ENCODE data around the gene UBAP1.
A peak's percentile ranks its signal among the peaks of the same experiment; 100 is the strongest.
"Not testable (repeated sequence)": the region's sequence is repeated elsewhere in the genome, so short reads cannot be mapped to it uniquely, and the experiment has no call there.

Gene UBAP1

DNA sequence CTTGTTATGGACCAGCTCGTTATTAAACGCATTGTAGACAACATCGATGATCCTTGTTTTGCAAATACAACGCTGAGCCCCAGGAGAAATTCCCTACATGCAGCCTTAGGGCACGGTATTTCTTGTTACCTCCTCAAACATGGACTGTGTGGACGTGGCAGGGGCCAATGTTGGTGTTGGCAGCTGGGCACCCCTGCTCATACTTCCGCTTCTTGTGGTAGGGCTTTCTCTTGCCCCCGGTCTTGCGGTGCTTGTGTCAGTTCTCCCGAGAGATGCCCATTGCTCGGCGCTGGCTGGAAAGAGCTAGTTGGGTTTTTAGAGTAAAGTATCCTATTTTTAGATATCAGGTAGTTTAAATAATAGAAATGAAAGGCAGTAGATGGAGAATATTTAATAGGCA, 45.5 kb downstream of the UBAP1 start:
- no peak for DNase-seq (ENCODE audit: low read depth in 3 of 3)

DNA sequence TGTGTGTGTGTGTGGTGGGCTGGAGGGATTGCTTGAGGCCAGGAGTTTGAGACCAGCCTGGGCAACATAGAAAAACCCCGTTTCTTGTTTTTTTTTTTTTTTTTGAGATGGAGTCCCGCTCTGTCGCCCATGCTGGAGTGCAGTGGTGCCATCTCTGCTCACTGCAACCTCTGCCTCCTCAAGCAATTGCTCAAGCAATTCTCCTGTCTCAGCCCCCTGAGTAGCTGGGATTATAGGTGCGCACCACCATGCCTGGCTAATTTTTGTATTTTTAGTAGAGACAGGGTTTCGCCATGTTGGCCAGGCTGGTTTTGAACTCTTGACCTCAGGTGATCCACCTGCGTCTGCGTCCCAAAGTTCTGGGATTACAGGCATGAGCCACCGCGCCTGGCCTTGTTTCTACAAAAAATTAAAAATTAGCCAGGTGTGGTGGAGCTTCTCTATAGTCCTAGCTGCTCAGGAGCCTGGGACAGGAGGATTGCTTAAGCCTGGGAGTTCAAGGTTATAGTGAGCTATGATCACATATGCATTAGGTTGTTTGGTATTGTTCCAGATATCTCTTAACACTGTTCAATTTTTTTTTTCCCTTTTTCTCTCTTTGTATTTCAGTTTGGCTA, 47.4 kb downstream of the UBAP1 start:
- not testable (repeated sequence) for DNase-seq (ENCODE audit: low read depth in 3 of 3)

DNA sequence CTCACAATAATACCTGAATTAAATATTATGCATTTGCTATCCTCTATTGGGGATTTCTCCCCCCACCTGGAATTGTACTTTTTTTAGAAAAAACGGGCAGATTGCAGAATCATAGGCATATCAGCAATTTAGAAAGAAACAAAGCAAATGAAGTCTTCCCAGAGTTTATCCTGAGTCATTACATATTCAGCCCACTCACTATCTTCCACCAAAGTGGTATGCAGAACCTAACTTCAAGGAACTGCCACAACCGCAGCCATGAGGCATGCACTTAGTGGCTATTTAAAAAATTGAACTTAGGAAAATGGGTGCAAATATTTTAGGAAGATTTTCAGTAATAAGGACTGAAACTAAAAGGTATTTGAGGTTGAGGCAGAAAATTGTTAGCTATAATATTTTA, 48.6 kb downstream of the UBAP1 start:
- DNase-seq (ENCODE audit: low read depth in 3 of 3), result no peak

DNA sequence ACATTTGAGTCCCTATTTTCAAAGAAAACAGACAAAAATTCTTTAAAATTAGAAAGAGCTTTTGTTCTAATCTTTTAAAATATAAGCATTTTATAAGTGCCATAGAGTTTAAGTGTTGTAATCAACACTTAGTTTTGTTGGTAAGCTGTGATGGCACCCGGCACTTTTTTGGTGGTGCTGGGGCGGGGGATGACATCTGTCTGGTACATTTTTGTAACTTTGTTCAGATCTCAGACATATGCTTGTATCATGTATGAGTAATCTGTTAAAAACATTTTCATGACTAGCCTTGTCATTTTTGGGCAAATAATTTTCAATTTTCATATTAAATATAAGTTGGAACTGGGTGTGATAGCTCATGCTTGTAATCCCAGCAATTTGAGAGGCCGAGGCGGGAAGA, 51.7 kb downstream of the UBAP1 start:
- no peak for DNase-seq (ENCODE audit: low read depth in 3 of 3)

DNA sequence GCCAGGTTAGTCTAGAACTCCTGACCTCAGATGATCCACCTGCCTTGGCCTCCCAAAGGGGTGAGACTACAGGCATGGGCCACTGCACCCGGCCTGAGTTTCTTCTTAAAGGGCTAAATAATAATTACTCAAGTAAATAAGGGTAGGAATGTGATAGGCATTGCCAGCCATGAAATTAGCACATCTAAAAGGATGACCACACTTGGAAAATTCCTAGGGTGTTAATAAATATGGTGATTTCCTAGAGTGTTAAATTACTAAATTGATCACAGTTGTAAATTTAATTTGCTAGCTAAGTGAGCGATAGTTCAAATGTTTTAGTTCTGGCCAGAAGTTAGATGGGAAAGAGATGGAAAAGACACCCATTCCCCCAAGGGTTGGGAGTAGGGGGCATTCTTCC, 53.4 kb downstream of the UBAP1 start:
- no peak for DNase-seq (ENCODE audit: low read depth in 3 of 3)

DNA sequence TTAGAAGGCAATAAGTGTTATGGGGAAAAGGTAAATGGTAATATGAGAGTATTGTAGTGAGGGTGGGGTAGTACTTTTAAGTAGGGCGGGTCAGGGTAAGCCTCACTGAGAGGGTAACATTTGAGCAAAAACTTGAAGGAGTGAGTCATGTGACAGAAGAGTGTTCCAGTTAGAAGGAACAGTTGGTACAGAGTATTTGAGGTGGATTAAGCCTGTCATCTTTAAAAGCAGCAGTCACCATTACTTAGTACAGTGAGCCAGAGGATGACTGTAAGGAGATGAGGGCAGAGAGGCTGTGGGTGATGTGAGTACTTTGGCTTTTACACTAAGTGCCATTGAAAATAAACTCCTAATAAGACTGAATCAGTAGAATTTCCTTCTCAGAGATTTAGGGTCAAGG, 54.8 kb downstream of the UBAP1 start:
- DNase-seq (ENCODE audit: low read depth in 3 of 3), result no peak

DNA sequence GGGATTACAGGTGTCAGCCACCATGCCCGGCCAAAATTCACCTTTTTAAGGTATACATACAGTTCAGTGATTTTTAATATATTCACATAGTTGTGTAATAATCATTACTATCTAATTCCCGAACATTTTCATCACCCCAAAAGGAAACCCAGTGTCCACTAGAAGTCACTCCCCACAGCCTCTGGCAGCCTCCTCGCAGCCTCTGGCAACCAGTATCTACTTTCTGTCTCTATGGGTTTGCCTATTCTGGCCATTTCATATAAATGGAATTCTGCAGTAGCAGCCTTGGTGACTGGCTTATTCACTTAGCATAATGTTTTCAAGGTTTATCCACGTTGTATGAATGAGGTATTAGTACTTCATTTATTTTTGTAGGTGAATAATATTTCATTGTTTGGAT, 59.0 kb downstream of the UBAP1 start:
- DNase-seq (ENCODE audit: low read depth in 3 of 3), result no peak

DNA sequence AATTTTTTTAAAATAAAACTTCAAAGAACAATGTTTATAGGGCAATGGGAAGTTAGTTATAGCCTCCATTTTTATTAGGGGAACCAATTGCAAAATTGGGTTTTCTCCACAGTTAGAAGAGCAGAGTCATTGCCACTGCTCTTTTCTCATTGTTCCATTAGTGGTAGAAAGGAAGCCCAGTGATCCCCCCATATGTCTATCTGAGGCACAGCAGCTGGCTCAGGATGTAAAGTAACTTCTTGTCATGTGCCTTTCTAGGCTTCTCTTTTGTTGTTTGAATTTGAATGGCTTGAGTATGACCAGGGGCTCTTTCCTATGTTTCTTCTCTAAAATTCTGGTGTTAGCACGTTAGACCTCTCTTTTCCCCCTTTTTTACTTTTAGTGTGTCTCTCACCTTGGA, 61.2 kb downstream of the UBAP1 start:
- DNase-seq (ENCODE audit: low read depth in 3 of 3), result no peak

DNA sequence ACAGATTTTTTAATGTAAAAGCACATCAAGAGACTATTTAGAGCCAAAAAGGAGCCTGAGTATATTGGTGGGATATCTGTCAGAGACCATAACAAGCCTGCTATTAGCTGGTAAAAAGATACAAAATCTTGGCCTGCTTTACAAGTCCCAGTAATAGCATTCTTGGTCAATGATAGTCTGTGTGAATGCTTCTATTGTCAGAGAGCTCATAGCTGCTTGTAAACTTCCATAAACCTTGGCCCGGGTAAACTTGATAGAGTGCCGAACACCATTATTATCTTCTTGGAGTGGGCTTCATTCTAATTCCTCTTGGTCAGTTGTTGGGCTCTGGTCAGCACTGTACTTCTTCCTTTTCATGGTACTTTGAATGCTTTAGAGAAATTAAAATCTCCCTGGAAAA, 64.0 kb downstream of the UBAP1 start:
- DNase-seq (ENCODE audit: low read depth in 3 of 3), result no peak

DNA sequence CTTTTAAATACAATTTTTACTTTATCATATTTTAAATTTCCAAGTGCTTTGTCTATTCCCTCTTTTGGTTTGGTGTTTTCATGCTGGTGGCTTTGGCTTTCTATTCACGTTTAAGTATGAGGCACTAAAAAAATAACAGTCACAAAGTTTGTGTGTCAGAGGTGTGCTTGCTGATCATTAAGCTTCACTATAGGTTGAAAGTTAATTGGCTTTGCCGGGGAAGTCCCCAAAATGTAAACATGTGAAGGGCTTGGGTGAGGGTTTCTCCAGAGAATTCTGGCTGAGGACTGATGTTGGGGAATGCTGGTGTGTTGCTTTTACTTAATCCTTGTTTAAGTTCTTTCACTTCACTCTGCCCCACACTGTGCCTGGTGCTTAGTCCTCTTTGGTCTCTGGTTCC, 66.4 kb downstream of the UBAP1 start:
- not testable (repeated sequence) for DNase-seq (ENCODE audit: low read depth in 3 of 3)

DNA sequence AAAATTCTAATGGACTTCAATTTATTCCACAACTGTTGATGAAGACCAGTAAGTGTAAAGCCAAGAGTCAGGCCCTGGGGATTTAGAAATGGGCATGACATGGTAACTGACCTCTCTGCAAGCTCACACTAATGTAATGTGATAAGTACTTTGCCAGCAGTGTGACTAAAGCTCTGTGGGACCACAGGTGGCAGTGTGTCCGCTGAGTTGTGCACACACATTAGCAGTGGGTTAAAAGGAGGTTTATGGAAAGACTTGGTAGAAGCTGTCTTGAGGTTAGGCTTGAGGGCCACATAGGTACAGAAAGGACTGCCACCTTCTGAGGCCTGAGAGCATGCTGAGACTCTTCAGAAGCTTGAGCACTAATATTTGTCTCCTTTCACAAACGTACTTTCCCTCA, 67.6 kb downstream of the UBAP1 start:
- DNase-seq (ENCODE audit: low read depth in 3 of 3), result no peak

DNA sequence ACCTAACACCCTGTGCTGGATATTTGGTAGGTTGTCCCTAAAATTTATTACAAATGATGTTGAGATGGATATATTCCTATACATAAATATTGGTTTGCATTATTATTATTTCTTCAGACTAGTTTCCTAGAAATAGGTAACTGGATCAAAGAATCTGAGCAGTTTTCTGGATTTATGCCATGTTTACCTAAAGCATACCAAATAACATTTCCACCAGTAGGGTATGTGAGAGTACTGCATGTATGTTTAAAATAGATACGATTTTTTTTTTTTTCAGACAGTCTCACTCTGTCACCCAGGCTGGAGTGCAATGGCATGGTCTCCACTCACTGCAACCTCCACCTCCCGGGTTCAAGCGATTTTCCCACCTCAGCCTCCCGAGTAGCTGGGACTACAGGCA, 68.9 kb downstream of the UBAP1 start:
- DNase-seq (ENCODE audit: low read depth in 3 of 3), result not testable (repeated sequence)

DNA sequence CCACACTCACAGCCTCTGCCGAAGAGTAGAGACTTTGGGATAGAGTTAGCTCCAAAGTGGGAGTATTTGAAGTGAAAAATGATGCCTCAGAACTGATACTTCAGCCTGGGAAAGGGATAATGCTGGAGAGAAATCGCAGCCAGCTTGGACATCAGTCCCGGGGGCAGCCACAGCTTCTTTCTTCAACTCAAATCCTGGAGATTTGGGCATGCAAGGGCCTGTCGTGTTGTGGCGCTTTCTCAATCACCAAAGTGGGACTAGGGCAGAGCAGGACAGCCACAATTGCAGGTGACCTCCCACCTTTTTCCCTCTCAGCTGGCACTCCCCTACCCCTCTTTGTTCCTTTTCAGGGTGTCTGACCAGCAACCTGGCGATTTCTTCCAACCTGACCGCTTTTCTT, 70.4 kb downstream of the UBAP1 start:
- no peak for DNase-seq (ENCODE audit: low read depth in 3 of 3)

DNA sequence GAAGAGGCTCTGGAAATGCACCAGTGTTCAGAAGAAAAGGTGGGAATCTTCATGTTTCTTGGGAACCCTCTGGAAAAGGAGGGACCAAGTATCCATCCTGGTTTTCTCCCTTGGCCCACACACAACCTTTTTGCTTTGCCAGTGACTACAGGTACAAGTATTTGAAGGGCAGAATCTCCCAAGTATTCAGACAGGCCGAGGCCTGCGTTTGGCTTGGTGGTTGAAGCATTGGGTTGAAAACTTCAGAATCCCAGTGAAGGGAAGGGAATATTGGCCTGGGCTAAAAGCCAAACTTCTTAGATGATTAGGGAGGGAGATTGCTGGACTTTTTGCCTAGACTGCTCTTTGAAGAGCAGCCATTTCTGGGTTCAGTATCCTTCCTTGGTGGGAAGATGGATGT, 71.9 kb downstream of the UBAP1 start:
- no peak for DNase-seq (ENCODE audit: low read depth in 3 of 3)

DNA sequence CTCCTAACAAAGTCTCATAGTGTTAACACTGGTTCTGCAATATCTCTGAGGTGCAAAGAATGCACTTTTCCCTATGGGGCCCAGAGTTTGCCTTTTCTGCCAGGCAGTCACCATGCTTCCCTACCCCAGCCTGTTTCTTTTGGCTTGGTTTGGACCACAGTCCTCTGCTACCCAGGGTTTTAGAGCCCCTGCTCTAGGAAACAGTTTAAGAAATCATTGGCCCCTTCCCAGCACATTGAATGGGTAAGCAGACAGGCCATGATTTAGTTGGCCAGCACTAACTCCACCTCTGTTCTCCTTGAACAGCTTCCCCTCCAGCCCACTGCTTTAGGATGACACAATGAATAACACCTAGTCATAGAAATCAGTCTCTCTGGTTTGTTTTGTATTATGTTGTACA, 73.2 kb downstream of the UBAP1 start:
- no peak for DNase-seq (ENCODE audit: low read depth in 3 of 3)

DNA sequence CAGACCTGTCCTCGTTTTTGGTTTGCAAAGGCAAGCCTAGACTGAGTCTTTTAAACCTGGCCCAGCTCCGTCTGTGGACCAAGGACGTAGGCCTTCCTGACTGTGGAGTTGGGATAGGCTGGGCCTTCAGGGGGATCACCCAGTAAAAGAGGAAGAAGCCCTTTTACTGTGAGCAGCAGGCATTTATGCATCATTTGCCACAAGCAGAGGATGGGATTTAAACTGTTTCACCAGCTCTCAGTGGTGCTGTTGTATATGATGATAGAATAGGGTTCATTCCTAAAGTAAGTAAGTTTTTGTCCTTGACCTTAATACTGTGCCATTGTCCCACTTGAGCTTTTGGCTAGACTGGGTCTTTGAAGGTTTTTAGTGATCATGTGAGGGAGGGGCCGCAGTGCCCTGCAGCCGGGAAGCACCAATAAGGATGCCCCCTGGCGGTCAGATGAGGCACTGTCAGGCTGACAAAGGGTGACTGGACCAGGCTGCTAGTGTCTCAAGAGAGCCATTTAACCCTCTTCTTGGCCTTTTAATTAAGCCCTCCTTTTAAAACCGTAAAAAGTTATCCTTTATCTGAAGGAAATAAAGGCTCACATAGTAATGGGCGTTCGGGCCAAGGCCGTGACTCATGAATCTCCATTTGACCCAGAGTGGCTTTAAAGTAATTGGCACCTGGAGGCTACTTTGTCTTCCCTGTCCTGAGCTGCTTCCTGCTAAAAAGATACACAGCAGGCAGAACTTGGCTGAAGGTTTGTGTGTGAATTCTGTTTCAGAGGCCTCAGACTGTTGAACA, 74.0 kb downstream of the UBAP1 start:
- peak; percentile 9 to 35 (median 23) for DNase-seq (ENCODE audit: low read depth in 3 of 3)

DNA sequence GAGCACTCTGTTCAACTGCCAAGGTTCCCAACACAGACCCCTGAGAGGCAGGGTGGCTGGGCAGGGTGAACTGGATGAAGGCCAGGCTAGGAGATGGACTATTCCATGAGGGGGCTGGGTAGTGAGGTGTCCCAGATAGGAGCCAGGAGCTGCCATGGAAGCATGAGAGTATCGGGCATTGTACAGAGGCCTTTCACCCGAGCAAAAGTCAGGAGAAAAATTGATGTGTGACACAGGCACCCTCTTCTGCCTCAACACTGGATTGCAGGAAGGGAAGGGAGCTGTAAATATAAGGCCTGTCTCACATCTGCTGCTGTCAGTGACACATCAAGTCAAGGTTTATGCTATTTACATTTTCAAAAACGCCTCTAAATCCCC, 74.6 kb downstream of the UBAP1 start:
- no peak for DNase-seq (ENCODE audit: low read depth in 3 of 3)

DNA sequence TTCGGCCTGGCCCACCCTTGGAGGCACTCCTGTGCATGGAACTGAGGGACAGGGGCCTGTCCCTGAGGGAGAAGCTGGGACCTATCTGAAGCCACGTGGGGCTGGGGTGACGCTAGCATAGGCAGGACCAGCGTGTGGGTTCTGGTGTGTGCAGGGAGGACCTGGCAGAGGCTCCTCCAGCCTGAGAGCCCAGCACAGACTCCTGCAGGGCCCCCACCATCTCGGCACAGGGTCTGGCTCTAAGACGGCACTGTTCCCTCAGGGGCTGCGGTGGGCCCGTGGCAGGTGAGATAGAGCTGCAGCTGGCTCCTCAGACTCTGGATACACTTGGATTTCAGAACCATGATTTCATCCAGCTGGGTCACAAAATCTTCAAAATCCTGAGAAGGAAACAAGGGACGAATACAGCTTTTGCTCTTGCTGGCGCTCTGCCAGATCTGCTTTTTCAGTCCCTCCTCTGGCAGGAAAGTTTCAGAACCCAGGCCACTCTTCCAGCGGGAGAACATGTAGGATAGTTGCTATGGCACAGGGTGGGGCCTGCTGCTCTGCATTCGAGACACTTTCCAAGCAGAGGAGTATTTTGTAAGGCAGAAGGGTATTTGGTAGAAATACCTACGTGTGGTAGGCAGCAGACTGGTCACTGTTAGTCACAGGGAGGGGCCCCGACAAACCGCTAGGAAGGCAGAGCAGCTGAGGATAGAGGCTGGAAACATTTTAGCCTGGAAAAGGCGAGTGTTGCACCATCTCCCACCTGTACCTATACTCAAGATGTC, 75.5 kb downstream of the UBAP1 start:
- no peak for DNase-seq (ENCODE audit: low read depth in 3 of 3)

DNA sequence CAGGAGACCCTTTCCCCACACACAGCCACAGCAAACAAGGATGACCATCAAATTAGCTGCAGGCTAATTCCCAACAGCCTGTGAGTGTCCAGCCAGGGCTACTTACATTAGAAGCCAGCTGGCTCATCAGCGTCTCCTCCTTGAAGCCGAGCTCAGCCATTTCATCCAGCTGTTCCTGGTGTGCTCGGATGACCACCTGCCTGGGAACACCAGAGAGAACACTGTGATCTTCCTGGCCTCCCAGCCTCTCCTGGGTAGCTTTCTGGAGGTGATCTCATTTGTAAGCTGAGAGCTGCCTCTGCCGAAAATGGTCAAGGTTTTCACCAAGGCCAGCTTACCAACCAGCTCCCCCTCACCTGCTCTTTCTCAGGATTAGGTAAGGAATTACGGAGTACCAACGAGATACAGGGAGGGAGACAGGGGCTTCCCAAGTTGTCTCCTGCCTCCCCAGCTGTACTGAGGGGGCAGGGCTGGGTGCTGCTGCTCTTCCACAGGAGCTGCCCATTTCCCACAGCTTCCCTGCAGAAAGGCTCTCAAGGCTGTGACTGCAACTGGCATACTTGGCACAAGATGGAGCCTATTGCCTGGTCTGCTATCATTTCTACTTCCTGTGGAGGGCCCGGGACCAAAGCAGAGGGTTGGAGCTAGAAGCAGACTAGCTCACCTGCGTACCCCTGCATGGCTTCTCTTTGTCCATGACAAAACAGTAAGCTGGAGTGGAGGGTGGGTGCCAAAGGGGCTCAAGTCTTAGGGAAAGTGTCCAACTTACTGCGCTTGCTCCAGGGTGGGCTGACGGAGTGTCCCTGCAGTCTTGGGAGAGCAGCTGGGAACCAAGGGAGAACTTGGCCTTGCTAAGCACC, 76.4 kb downstream of the UBAP1 start:
- no peak for DNase-seq (ENCODE audit: low read depth in 3 of 3)

DNA sequence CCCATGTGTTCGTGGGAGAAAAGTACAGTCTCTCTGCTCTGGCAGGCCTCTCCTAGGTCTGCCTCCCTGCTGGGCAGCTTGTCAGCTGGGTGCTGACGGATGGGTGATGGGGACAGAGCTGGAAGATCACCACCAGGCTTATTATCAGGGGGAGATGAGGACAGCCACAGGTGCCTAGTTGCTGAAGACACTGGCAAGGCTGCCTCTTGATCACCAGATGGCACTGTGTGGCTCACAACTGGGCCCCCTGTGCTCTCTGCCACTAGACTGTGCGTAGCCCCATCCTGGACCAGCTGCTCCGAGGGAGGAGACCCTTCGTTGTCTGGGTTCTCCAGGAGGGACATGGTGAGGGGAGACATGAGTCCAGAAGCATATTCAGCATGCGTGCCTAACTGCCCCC, 77.3 kb downstream of the UBAP1 start:
- DNase-seq (ENCODE audit: low read depth in 3 of 3), result no peak

DNA sequence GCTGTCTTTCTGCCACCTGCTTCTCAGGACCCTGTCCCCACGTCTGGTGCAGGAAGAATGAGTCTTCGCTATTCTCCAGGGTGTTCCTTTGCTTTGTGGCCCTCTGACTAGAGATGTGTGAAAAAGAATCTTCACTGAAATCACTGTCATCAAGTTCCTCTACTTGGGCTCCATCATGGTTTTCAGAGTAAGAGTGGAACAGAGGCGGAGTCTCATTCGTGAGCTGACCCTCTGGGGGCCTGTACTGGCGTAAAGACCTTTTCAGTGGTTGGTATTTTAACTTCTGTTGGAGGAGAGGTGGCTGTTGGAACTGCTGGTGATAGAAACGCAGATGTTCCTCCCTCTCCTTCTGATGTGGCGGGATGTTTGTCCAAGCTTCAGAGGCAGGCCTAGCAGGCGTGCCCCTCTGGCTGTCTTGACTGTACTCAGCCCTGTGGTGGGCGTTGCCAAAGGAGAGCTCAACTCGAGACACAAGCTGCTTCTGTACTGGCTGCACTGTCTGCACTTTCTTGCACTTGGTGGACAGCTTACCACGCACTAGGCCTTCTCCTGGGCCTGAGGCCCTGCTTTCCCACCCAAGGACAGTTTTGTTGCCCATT, 78.2 kb downstream of the UBAP1 start:
- DNase-seq (ENCODE audit: low read depth in 3 of 3), result no peak

DNA sequence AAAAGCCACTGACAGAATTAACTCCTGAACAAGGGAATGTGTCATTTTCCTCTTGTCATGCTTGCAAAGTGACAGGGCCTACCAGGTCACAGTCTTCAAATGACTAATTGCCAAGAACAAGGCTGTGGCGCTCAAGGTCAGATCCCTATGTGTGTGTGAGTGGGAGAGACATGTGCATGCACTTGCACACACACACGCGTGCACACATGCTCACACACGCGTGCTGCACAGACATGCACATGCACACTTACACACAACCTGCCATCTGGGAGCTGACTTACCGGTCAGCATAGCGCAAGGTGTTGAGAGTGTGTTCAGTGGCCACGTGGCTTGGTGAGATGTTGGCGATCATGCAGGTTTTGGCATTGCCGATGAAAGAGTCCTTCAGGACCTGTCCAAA, 80.5 kb downstream of the UBAP1 start:
- no peak for DNase-seq (ENCODE audit: low read depth in 3 of 3)
